Erythroblast (primary cell): ENCODE data around the gene PTGIS.

ENCODE experiments used
- GATA1 ChIP-seq: IDR thresholded peaks from 2 replicates; pipeline ENCODE4 v1.6.1; 2011; ENCODE audit warnings: low read depth, mild to moderate bottlenecking, control low read depth, low read length, moderate library complexity
- POLR2A ChIP-seq: IDR thresholded peaks from 2 replicates; pipeline ENCODE4 v1.6.1; 2011; ENCODE audit warnings: mild to moderate bottlenecking, low read length

DNA sequence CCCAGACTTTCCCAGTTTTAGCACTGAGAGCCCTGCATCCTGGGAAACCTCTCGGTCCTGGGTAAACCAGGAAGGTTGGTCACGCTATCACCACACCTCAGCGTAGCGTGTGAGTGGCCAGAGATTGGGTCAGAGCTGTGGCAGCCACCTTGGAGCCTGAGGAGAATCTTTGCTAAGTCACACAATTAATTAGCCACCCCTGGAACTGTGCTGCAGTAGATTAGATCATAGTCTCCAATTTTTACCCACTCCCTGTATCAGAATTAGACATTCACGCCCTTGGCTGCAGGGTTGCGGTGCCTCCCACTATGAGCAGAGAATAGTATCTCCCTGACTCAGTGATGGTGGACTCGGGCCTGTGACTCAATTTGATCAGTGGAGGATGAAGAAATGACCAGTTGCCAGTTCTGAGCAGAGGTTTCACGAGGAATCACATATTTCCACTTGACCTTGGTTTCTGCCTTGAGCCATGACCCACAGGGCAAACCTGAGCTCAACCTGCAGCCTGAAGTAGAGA is 6.0 kb upstream of the PTGIS start:
- no peak for TF ChIP-seq POLR2A
- TF ChIP-seq GATA1: no peak
